H9 (cell line): ENCODE measurements around the gene ZGLP1. TPM values are rescaled to one million over a fixed set of nuclear protein-coding genes. Genes with fewer than 3 reads are reported as not detected.

ENCODE experiments used
- DNase-seq: peaks from one replicate; pipeline ENCODE4 v3.0.0-alpha.2; 2017
- H2AFZ ChIP-seq: one replicate; pipeline ENCODE4 v1.6.1; 2013; ENCODE audit warnings: mild to moderate bottlenecking, low read length, control low read depth, moderate library complexity
- H2AK5ac ChIP-seq: 2 replicates; pipeline ENCODE4 v1.6.1; 2013; ENCODE audit warnings: low read length, control low read depth, mixed read lengths; ENCODE audit not compliant: insufficient read length
- H2BK120ac ChIP-seq: one replicate; pipeline ENCODE4 v1.6.1; 2013; ENCODE audit warnings: low read depth, mild to moderate bottlenecking, low read length, control low read depth, inconsistent platforms; ENCODE audit not compliant: poor library complexity, severe bottlenecking
- H2BK12ac ChIP-seq: 2 replicates; pipeline ENCODE4 v1.6.1; 2013; ENCODE audit warnings: low read length, control low read depth, mixed read lengths, low read depth; ENCODE audit not compliant: insufficient read length
- H2BK15ac ChIP-seq: 2 replicates; pipeline ENCODE4 v1.6.1; 2013; ENCODE audit warnings: low read depth, low read length, control low read depth
- H2BK20ac ChIP-seq: one replicate; pipeline ENCODE4 v1.6.1; 2013; ENCODE audit warnings: low read depth, mild to moderate bottlenecking, low read length, control low read depth, inconsistent platforms; ENCODE audit not compliant: poor library complexity, severe bottlenecking
- H2BK5ac ChIP-seq: 2 replicates; pipeline ENCODE4 v1.6.1; 2013; ENCODE audit warnings: low read length, control low read depth, mixed read lengths; ENCODE audit not compliant: insufficient read length
- H3K14ac ChIP-seq: 2 replicates; pipeline ENCODE4 v1.6.1; 2013; ENCODE audit warnings: low read length, control low read depth; ENCODE audit not compliant: insufficient read depth
- H3K18ac ChIP-seq: 2 replicates; pipeline ENCODE4 v1.6.1; 2013; ENCODE audit warnings: low read depth, mild to moderate bottlenecking, mixed read lengths, low read length, control low read depth; ENCODE audit not compliant: insufficient read length
- H3K23ac ChIP-seq: 2 replicates; pipeline ENCODE4 v1.6.1; 2013; ENCODE audit warnings: low read length, control low read depth, mixed read lengths, low read depth; ENCODE audit not compliant: insufficient read length
- H3K23me2 ChIP-seq: 2 replicates; pipeline ENCODE4 v1.6.1; 2013; ENCODE audit warnings: low read depth, mild to moderate bottlenecking, mixed read lengths, low read length, control low read depth; ENCODE audit not compliant: insufficient read length, poor library complexity, severe bottlenecking
- H3K27ac ChIP-seq: 2 replicates; pipeline ENCODE4 v1.5.1; 2013; ENCODE audit warnings: low read length, control low read depth, mixed read lengths, low read depth; ENCODE audit not compliant: insufficient read length
- H3K27me3 ChIP-seq: 2 replicates; pipeline ENCODE4 v1.6.1; 2013; ENCODE audit warnings: low read length, control low read depth, inconsistent platforms; ENCODE audit not compliant: insufficient read depth
- H3K4ac ChIP-seq: 2 replicates; pipeline ENCODE4 v1.6.1; 2013; ENCODE audit warnings: low read depth, mild to moderate bottlenecking, control low read depth, inconsistent platforms, low read length, moderate library complexity
- H3K4me1 ChIP-seq: 2 replicates; pipeline ENCODE4 v1.6.1; 2013; ENCODE audit warnings: low read length, control low read depth, inconsistent platforms; ENCODE audit not compliant: insufficient read depth
- H3K4me2 ChIP-seq: 2 replicates; pipeline ENCODE4 v1.6.1; 2013; ENCODE audit warnings: low read length, control low read depth, mixed read lengths; ENCODE audit not compliant: insufficient read length, insufficient read depth
- H3K56ac ChIP-seq: 2 replicates; pipeline ENCODE4 v1.6.1; 2013; ENCODE audit warnings: low read depth, mild to moderate bottlenecking, mixed read lengths, low read length, control low read depth; ENCODE audit not compliant: insufficient read length
- H3K79me1 ChIP-seq: 2 replicates; pipeline ENCODE4 v1.6.1; 2013; ENCODE audit warnings: low read depth, mild to moderate bottlenecking, moderate library complexity, low read length, control low read depth, inconsistent platforms; ENCODE audit not compliant: insufficient read depth, poor library complexity, severe bottlenecking
- H3K79me2 ChIP-seq: 2 replicates; pipeline ENCODE4 v1.6.1; 2013; ENCODE audit warnings: low read length, control low read depth, inconsistent platforms; ENCODE audit not compliant: insufficient read depth
- H3K9ac ChIP-seq: 2 replicates; pipeline ENCODE4 v1.6.1; 2013; ENCODE audit warnings: low read length, control low read depth, mixed read lengths; ENCODE audit not compliant: insufficient read length; ENCODE audit errors: extremely low read depth
- H3K9me3 ChIP-seq: one replicate; pipeline ENCODE4 v1.6.1; 2013; ENCODE audit warnings: low read depth, low read length, inconsistent platforms; ENCODE audit not compliant: control insufficient read depth
- H3T11ph ChIP-seq: one replicate; pipeline ENCODE4 v1.6.1; 2013; ENCODE audit warnings: mild to moderate bottlenecking, low read length, control low read depth, inconsistent platforms
- H4K20me1 ChIP-seq: one replicate; pipeline ENCODE4 v1.6.1; 2013; ENCODE audit not compliant: control insufficient read depth, insufficient read length, insufficient read depth
- H4K5ac ChIP-seq: 2 replicates; pipeline ENCODE4 v1.6.1; 2013; ENCODE audit warnings: low read depth, mild to moderate bottlenecking, mixed read lengths, low read length, control low read depth; ENCODE audit not compliant: insufficient read length
- H4K8ac ChIP-seq: replicated peaks from 2 replicates; pipeline ENCODE4 v1.6.1; 2013; ENCODE audit warnings: low read length, control low read depth, mixed read lengths, low read depth; ENCODE audit not compliant: insufficient read length
- H4K91ac ChIP-seq: 2 replicates; pipeline ENCODE4 v1.6.1; 2013; ENCODE audit warnings: low read depth, mild to moderate bottlenecking, moderate library complexity, mixed read lengths, low read length, control low read depth; ENCODE audit not compliant: insufficient read length
- H3K27ac Mint-ChIP-seq, 3 experiments: 2 replicates in 2 of 3; 3 replicates in 1 of 3; pipeline ENCODE4 v1.8.0; 2020 to 2021; ENCODE audit warnings: mixed read lengths in 3 of 3, mild to moderate bottlenecking in 1 of 3, moderate library complexity in 1 of 3
- H3K27me3 Mint-ChIP-seq: 2 replicates; pipeline ENCODE4 v1.8.0; 2021; ENCODE audit warnings: low read depth, mild to moderate bottlenecking, moderate library complexity, mixed read lengths
- H3K36me3 Mint-ChIP-seq, 3 experiments: 2 replicates in 2 of 3; 3 replicates in 1 of 3; pipeline ENCODE4 v1.8.0; 2020 to 2021; ENCODE audit warnings: low read depth in 3 of 3, mixed read lengths in 3 of 3; ENCODE audit not compliant: insufficient read depth in 1 of 3
- H3K4me1 Mint-ChIP-seq, 2 experiments: 2 replicates each; pipeline ENCODE4 v1.8.0; 2020; ENCODE audit warnings: mixed read lengths in 2 of 2
- H3K4me3 Mint-ChIP-seq, 2 experiments: 2 replicates in 1 of 2; 3 replicates in 1 of 2; pipeline ENCODE4 v1.8.0; 2020 to 2021; ENCODE audit warnings: mild to moderate bottlenecking in 2 of 2, mixed read lengths in 2 of 2, moderate library complexity in 1 of 2
- H3K9me3 Mint-ChIP-seq, 2 experiments: 2 replicates in 1 of 2; 3 replicates in 1 of 2; pipeline ENCODE4 v1.8.0; 2020; ENCODE audit warnings: mild to moderate bottlenecking in 2 of 2, mixed read lengths in 2 of 2, moderate library complexity in 1 of 2
- WGBS: extraction: QIAGEN DNeasy Blood & Tissue Kit; methylation state at CpG from one replicate; pipeline ENCODE4 v1.1.7; 2013; ENCODE audit warnings: missing lambda C conversion rate, low lambda C conversion rate, mixed read lengths; ENCODE audit not compliant: insufficient read length; ENCODE audit errors: extremely low coverage; 5-methylcytosine and 5-hydroxymethylcytosine counted together
- total RNA-seq: library from RNA; stranded (reverse); gene quantifications from 2 replicates; pipeline ENCODE4 v1.2.1, GENCODE V29; 2021
- TF ChIP-seq, protein P1 (sequence below): fragments of 200-600 bp; sonication (generic); conservative IDR thresholded peaks from 3 replicates; pipeline ENCODE4 v1.8.0; 2021; ENCODE audit warnings: antibody characterized with exemption, mild to moderate bottlenecking

The ZGLP1 gene
- total RNA-seq, 1 experiment from 2014 or later, result 6.9 TPM

- H3K56ac ChIP-seq, result no peak overlapping the region
- H3K18ac ChIP-seq, result no peak overlapping the region
- no peaks in the 10 kb centered on the region for H3K9me3 Mint-ChIP-seq
- TF ChIP-seq, protein P1, sequence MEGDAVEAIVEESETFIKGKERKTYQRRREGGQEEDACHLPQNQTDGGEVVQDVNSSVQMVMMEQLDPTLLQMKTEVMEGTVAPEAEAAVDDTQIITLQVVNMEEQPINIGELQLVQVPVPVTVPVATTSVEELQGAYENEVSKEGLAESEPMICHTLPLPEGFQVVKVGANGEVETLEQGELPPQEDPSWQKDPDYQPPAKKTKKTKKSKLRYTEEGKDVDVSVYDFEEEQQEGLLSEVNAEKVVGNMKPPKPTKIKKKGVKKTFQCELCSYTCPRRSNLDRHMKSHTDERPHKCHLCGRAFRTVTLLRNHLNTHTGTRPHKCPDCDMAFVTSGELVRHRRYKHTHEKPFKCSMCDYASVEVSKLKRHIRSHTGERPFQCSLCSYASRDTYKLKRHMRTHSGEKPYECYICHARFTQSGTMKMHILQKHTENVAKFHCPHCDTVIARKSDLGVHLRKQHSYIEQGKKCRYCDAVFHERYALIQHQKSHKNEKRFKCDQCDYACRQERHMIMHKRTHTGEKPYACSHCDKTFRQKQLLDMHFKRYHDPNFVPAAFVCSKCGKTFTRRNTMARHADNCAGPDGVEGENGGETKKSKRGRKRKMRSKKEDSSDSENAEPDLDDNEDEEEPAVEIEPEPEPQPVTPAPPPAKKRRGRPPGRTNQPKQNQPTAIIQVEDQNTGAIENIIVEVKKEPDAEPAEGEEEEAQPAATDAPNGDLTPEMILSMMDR, result no peak
- no peaks in the 10 kb centered on the region for H3K27me3 ChIP-seq
- H4K8ac ChIP-seq, result no peak overlapping the region
- H3K9me3 ChIP-seq, result no peaks in the 10 kb centered on the region
- peaks cover 10% of the 10 kb centered on the region for H3K23me2 ChIP-seq
- H3K14ac ChIP-seq, result no peak overlapping the region
- H3K27me3 Mint-ChIP-seq, result no peaks in the 10 kb centered on the region; the same call in 1 of the 2 replicates
- H3K79me1 ChIP-seq, result no peaks in the 10 kb centered on the region
- H2AK5ac ChIP-seq, result no peak overlapping the region
- H2BK15ac ChIP-seq, result no peak overlapping the region
- no peak overlapping the region for H2BK5ac ChIP-seq
- H3K23ac ChIP-seq, result no peak overlapping the region
- no peak overlapping the region for H2BK20ac ChIP-seq
- no peak overlapping the region for H2BK120ac ChIP-seq
- H3K4me1 ChIP-seq, result no peaks in the 10 kb centered on the region
- H3K36me3 Mint-ChIP-seq, result peaks cover 2 to 35% (median 21%) of the 10 kb centered on the region in 3 experiments; a peak in 6 of 7 replicates
- no peak overlapping the region for H3K4me2 ChIP-seq
- H3K4me3 Mint-ChIP-seq, result no peak overlapping the region
- peaks cover 17 to 18% of the 10 kb centered on the region in 2 experiments for H3K4me1 Mint-ChIP-seq
- H3K27ac ChIP-seq, result no peak overlapping the region
- H3K79me2 ChIP-seq, result no peaks in the 10 kb centered on the region
- H3K9ac ChIP-seq, result no peak overlapping the region
- H4K91ac ChIP-seq, result no peak overlapping the region
- H3K27ac Mint-ChIP-seq, result no peak overlapping the region
- no peak overlapping the region for H2AFZ ChIP-seq
- H3T11ph ChIP-seq, result no peak overlapping the region
- WGBS, result no CpG with 5 or more reads among the region's 12 CpGs
- H3K4ac ChIP-seq, result no peak overlapping the region
- no peaks in the 10 kb centered on the region for H4K20me1 ChIP-seq
- no peak for DNase-seq
- no peak overlapping the region for H4K5ac ChIP-seq
- H2BK12ac ChIP-seq, result no peak overlapping the region
Measured at GRCh38 chr19:10356431-10356830, 46.8 kb upstream of the ZGLP1 start.
